Endothelial cell of umbilical vein (primary cell): ENCODE data around the gene IRF2BP2. TPM values are rescaled to one million over a fixed set of nuclear protein-coding genes. Genes with fewer than 3 reads are reported as not detected.

Experiments
- BruUV-seq: library from RNA; stranded (reverse); fragments of 400-500 nt; replicated peaks from 2 replicates; lab custom pipeline; 2021; lab: Mats Ljungman, UMichigan
- CTCF ChIA-PET: fragments of 300-600, 350-600 bp; sonication (Branson Sonifier 250); formaldehyde crosslinking; loops from one replicate; lab custom pipeline; 2021; ENCODE audit warnings: antibody characterized with exemption, inconsistent platforms; lab: Charles Lee
- POLR2A ChIA-PET: fragments of 300-600, 350-600 bp; sonication (Branson Sonifier 250); formaldehyde crosslinking; loops from one replicate; lab custom pipeline; 2021; ENCODE audit warnings: antibody characterized with exemption, inconsistent platforms; lab: Charles Lee
- DNase-seq: peaks from one replicate; pipeline ENCODE4 v3.0.0-alpha.2; 2011; ENCODE audit warnings: low read depth, low spot score
- FAIRE-seq: peaks from 2 replicates; lab custom pipeline; 2011; peaks lifted over from hg19 to GRCh38; lab: Jason Lieb, UNC
- H2AFZ ChIP-seq: 2 replicates; pipeline ENCODE4 v1.6.0; 2012; ENCODE audit warnings: low read depth, low read length, control low read depth, inconsistent platforms
- H3K27ac ChIP-seq: 2 replicates; pipeline ENCODE4 v1.5.1; 2011; ENCODE audit warnings: low read depth, mild to moderate bottlenecking, control low read depth, low read length, moderate library complexity; ENCODE audit not compliant: insufficient read depth
- H3K27me3 ChIP-seq, 2 experiments: 2 replicates each; pipeline versions ENCODE4 v1.6.0 to v1.6.1; 2011; ENCODE audit warnings: low read length in 2 of 2, mixed read lengths in 1 of 2; ENCODE audit not compliant: control insufficient read depth in 2 of 2, insufficient read depth in 2 of 2
- H3K36me3 ChIP-seq, 2 experiments: 2 replicates in 1 of 2; 3 replicates in 1 of 2; pipeline ENCODE4 v1.5.1; 2011; ENCODE audit warnings: low read length in 2 of 2, mild to moderate bottlenecking in 1 of 2, moderate library complexity in 1 of 2; ENCODE audit not compliant: control insufficient read depth in 2 of 2, insufficient read depth in 2 of 2; ENCODE audit errors: extremely low read depth in 1 of 2
- H3K4me1 ChIP-seq: 3 replicates; pipeline ENCODE4 v1.5.1; 2011; ENCODE audit warnings: mild to moderate bottlenecking, low read length; ENCODE audit not compliant: control insufficient read depth, insufficient read depth; ENCODE audit errors: extremely low read depth
- H3K4me2 ChIP-seq: 2 replicates; pipeline ENCODE4 v1.6.1; 2011; ENCODE audit warnings: low read length, control low read depth, mixed read lengths; ENCODE audit not compliant: insufficient read depth
- H3K4me3 ChIP-seq, 3 experiments: fragments of 200-600 bp in 1 of 3; sonication (generic), shearing (Covaris generic) in 1 of 3; replicated peaks in 1 of 3; 2 replicates each; pipeline ENCODE4 v1.5.1; 2011 to 2016; ENCODE audit warnings: control low read depth in 3 of 3, low read length in 3 of 3, mild to moderate bottlenecking in 2 of 3, inconsistent platforms in 1 of 3, low read depth in 1 of 3, moderate library complexity in 1 of 3; ENCODE audit not compliant: insufficient read depth in 1 of 3
- H3K79me2 ChIP-seq: 2 replicates; pipeline ENCODE4 v1.6.0; 2012; ENCODE audit warnings: low read length, inconsistent platforms; ENCODE audit not compliant: control insufficient read depth, insufficient read depth
- H3K9ac ChIP-seq: replicated peaks from 2 replicates; pipeline ENCODE3; 2011; ENCODE audit warnings: low read length, control low read depth; ENCODE audit not compliant: insufficient read depth; ENCODE audit errors: extremely low read depth
- H3K9me1 ChIP-seq: replicated peaks from 3 replicates; pipeline ENCODE4 v1.6.0; 2011; ENCODE audit warnings: mild to moderate bottlenecking, low read length; ENCODE audit not compliant: control insufficient read depth, insufficient read depth; ENCODE audit errors: extremely low read depth
- H3K9me3 ChIP-seq: replicated peaks from 2 replicates; pipeline ENCODE4 v1.5.1; 2012; ENCODE audit warnings: low read length, inconsistent platforms; ENCODE audit not compliant: control insufficient read depth, insufficient read depth
- H4K20me1 ChIP-seq: replicated peaks from 2 replicates; pipeline ENCODE3; 2011; ENCODE audit warnings: mild to moderate bottlenecking, low read length; ENCODE audit not compliant: control insufficient read depth, insufficient read depth; ENCODE audit errors: extremely low read depth
- EZH2 ChIP-seq: IDR thresholded peaks from 2 replicates; pipeline ENCODE4 v1.6.1; 2012; ENCODE audit warnings: borderline replicate concordance, low read depth, mild to moderate bottlenecking, moderate library complexity, low read length, inconsistent platforms; ENCODE audit not compliant: severe bottlenecking
- FOS ChIP-seq: IDR thresholded peaks from 2 replicates; pipeline ENCODE4 v1.6.1; 2011; ENCODE audit warnings: mild to moderate bottlenecking, low read length, moderate library complexity, borderline replicate concordance; ENCODE audit not compliant: insufficient read depth
- GATA2 ChIP-seq: IDR thresholded peaks from 2 replicates; pipeline ENCODE4 v1.7.0; 2011; ENCODE audit warnings: low read depth, mild to moderate bottlenecking, moderate library complexity, mixed read lengths, low read length; ENCODE audit not compliant: insufficient read length, insufficient read depth
- JUN ChIP-seq: IDR thresholded peaks from 2 replicates; pipeline ENCODE4 v1.6.1; 2011; ENCODE audit warnings: borderline replicate concordance, low read depth; ENCODE audit not compliant: insufficient read length, insufficient read depth
- MAX ChIP-seq: IDR thresholded peaks from 2 replicates; pipeline ENCODE4 v1.6.1; 2011; ENCODE audit not compliant: insufficient read depth, insufficient read length
- MYC ChIP-seq: IDR thresholded peaks from one replicate; pipeline ENCODE4 v1.6.1; 2011; ENCODE audit warnings: mild to moderate bottlenecking, low read depth, low read length
- POLR2A ChIP-seq: IDR thresholded peaks from 2 replicates; pipeline ENCODE4 v1.6.1; 2012; ENCODE audit warnings: low read depth, mild to moderate bottlenecking, control low read depth, low read length
- POLR2AphosphoS5 ChIP-seq: IDR thresholded peaks from 2 replicates; pipeline ENCODE4 v1.6.1; 2012; ENCODE audit warnings: low read depth, mild to moderate bottlenecking, control low read depth, low read length, moderate library complexity; ENCODE audit not compliant: insufficient read depth
- dilution Hi-C: fragments of 300-500 bp; cut with MboI; formaldehyde crosslinking; loops from one replicate; pipeline ENCODE4 v1.15.0; 2019; ENCODE audit warnings: low sequenced_read_pairs; ENCODE audit not compliant: extremely low pct_ligation_motif_present
- intact Hi-C: fragments of 100-400 bp; cut with micrococcal nuclease; formaldehyde crosslinking; loops from one replicate; pipeline ENCODE4 v1.10.0; 2022
- polyA plus RNA-seq, 4 experiments: library from polyadenylated mRNA; depleted of rRNA in 3 of 4; stranded (reverse) in 3 of 4; unstranded in 1 of 4; fragments of >200 nt; gene quantifications; 2 replicates each; pipeline versions ENCODE4 v1.2.1 to v1.2.3, GENCODE V29; 2011 to 2012; ENCODE audit warnings: missing spikeins in 1 of 4
- total RNA-seq: library from RNA; stranded (reverse); gene quantifications from 2 replicates; pipeline ENCODE4 v1.2.3, GENCODE V29; 2021
- TF ChIP-seq, protein P1 (sequence below), 2 donors: IDR thresholded peaks; 1 replicate in 1 of 2; 2 replicates in 1 of 2; pipeline ENCODE4 v1.5.1; 2011; ENCODE audit warnings: low read length in 2 of 2, mild to moderate bottlenecking in 2 of 2, moderate library complexity in 2 of 2, control low read depth in 1 of 2, inconsistent platforms in 1 of 2, low read depth in 1 of 2; ENCODE audit not compliant: insufficient read depth in 1 of 2; ENCODE audit errors: extremely low read depth in 1 of 2

IRF2BP2 gene
- total and polyA plus RNA-seq, 2 donors (not counting 3 experiments of a cell fraction or from before 2014, with no cell fraction given), result 66.6 to 109 TPM

DNA sequence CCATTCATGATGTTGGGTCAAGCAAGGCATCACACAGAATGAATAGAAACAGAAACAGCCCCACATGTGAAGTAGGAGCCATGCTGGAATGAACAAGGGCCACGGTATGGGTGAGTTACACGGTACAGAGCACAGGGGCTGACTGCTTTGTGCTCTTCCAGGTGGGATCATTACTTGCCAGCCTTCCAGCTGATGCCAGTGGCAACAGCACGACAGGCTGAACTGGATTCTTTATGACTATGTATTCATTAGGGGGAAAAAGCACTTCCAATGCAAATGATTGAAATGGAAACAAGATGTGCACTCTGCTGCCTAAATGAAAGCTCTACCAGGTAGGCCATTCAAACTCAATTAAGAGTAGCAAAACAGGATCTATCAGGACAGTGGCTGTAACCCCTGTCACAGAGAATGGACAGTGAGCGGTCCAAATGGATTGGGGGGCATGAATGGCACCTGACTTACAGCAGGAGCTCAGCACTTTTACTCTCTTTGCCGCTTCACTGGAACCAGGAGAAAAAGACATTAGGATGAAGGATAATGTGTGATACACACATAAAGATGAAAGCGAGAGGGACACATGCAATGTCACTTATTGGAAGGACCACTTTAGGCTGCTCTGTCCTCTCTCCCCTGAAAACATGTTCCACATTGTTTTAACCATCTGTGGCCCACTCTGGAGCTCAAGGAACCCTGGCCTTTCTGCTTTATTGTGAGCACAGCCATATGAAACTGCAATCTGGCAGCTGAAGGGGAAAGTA is 23.4 kb upstream of the IRF2BP2 start:
- intact Hi-C loops, result no loop called here
- ChIA-PET CTCF (interaction anchor here (0.6 to 3.2 kb wide), 5 partner anchors 21 to 776 kb away, joined by 4 to 24 read pairs (median 9); partner anchors contain the start of gene IRF2BP2), POLR2A (interaction anchor here (0.6 kb wide), 1 partner anchor 91 kb away, joined by 3 read pairs; no protein-coding TSS in a partner anchor)
- no peaks in the 10 kb centered on the region for H3K27me3 ChIP-seq
- dilution Hi-C loops, result no loop called here
- no peaks in the 10 kb centered on the region for H3K79me2 ChIP-seq
- no peaks in the 10 kb centered on the region for H3K9me3 ChIP-seq
- no peak for FAIRE-seq
- H3K9me1 ChIP-seq, result no peaks in the 10 kb centered on the region
- peaks cover 31% of the 10 kb centered on the region for H3K4me1 ChIP-seq
- DNase-seq, result no peak
- no peak overlapping the region for H2AFZ ChIP-seq
- TF ChIP-seq MAX, result no peak
- TF ChIP-seq EZH2, result no peak
- no peak for TF ChIP-seq FOS
- no peak for TF ChIP-seq JUN
- H3K4me2 ChIP-seq, result no peak overlapping the region
- H3K36me3 ChIP-seq, result no peaks in the 10 kb centered on the region
- no peak overlapping the region for H3K4me3 ChIP-seq
- H3K9ac ChIP-seq, result no peak overlapping the region
- H3K27ac ChIP-seq, result no peak overlapping the region
- BruUV-seq, result no TSS peak
- H4K20me1 ChIP-seq, result no peaks in the 10 kb centered on the region

GRCh38 chr1:234632225-234632624 is 22.2 kb upstream of the IRF2BP2 start:
- no peak for FAIRE-seq
- H3K4me3 ChIP-seq, result no peak overlapping the region
- no peak overlapping the region for H2AFZ ChIP-seq
- H3K79me2 ChIP-seq, result no peaks in the 10 kb centered on the region
- no peaks in the 10 kb centered on the region for H3K9me3 ChIP-seq
- peaks cover 38% of the 10 kb centered on the region for H3K4me1 ChIP-seq
- CTCF ChIA-PET, result interaction anchor here (1.0 to 3.2 kb wide), 15 partner anchors 16 to 451 kb away, joined by 3 to 24 read pairs (median 5); partner anchors contain the start of gene IRF2BP2
- H3K36me3 ChIP-seq, result no peaks in the 10 kb centered on the region
- peak overlapping the region; percentile 80 for H3K9ac ChIP-seq
- dilution Hi-C loops (no loop called here), intact Hi-C loops (no loop called here)
- H4K20me1 ChIP-seq, result no peaks in the 10 kb centered on the region
- TSS peak; percentile 92 for BruUV-seq
- H3K27ac ChIP-seq, result peak overlapping the region; percentile 95
- POLR2A ChIA-PET, result interaction anchor here (1.0 to 1.9 kb wide), 4 partner anchors 19 to 92 kb away, joined by 4 to 10 read pairs (median 8); no protein-coding TSS in a partner anchor
- H3K9me1 ChIP-seq, result no peaks in the 10 kb centered on the region
- H3K4me2 ChIP-seq, result peak overlapping the region; percentile 44
- no peak for DNase-seq
- TF ChIP-seq FOS (no peak), JUN (no peak), GATA2 (no peak), EZH2 (no peak), POLR2AphosphoS5 (no peak), POLR2A (no peak), MAX (no peak), MYC (no peak)
- TF ChIP-seq, protein P1, sequence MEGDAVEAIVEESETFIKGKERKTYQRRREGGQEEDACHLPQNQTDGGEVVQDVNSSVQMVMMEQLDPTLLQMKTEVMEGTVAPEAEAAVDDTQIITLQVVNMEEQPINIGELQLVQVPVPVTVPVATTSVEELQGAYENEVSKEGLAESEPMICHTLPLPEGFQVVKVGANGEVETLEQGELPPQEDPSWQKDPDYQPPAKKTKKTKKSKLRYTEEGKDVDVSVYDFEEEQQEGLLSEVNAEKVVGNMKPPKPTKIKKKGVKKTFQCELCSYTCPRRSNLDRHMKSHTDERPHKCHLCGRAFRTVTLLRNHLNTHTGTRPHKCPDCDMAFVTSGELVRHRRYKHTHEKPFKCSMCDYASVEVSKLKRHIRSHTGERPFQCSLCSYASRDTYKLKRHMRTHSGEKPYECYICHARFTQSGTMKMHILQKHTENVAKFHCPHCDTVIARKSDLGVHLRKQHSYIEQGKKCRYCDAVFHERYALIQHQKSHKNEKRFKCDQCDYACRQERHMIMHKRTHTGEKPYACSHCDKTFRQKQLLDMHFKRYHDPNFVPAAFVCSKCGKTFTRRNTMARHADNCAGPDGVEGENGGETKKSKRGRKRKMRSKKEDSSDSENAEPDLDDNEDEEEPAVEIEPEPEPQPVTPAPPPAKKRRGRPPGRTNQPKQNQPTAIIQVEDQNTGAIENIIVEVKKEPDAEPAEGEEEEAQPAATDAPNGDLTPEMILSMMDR (IDR thresholded peaks at IDR 0.05; ENCODE audit: extremely low read depth in 1 of 2, insufficient read depth in 1 of 2, low read depth in 1 of 2, low read length in 2 of 2), result no peak
- no peaks in the 10 kb centered on the region for H3K27me3 ChIP-seq
